Calu3 (cell line): ENCODE data around the gene LMAN1L. TPM values are rescaled to one million over a fixed set of nuclear protein-coding genes. Genes with fewer than 3 reads are reported as not detected.

Experiments
- BruUV-seq: library from RNA; stranded (reverse); fragments of 400-500 nt; replicated peaks from 2 replicates; lab custom pipeline; 2021; lab: Mats Ljungman, UMichigan
- CTCF ChIA-PET: fragments of 300-600 bp; sonication (Branson Sonifier 250); formaldehyde crosslinking; loops from one replicate; lab custom pipeline; 2022; ENCODE audit warnings: antibody characterized with exemption; lab: Charles Lee
- DNase-seq: peaks from one replicate; pipeline ENCODE4 v3.0.0; 2022
- H3K27ac Mint-ChIP-seq: one replicate; pipeline ENCODE4 v1.8.0; 2022; ENCODE audit warnings: mixed read lengths; ENCODE audit not compliant: unreplicated experiment
- H3K27me3 Mint-ChIP-seq: one replicate; pipeline ENCODE4 v1.8.0; 2022; ENCODE audit warnings: mixed read lengths; ENCODE audit not compliant: unreplicated experiment
- H3K36me3 Mint-ChIP-seq: one replicate; pipeline ENCODE4 v1.8.0; 2022; ENCODE audit warnings: mild to moderate bottlenecking, moderate library complexity, mixed read lengths; ENCODE audit not compliant: insufficient read depth, unreplicated experiment
- H3K4me1 Mint-ChIP-seq: one replicate; pipeline ENCODE4 v1.8.0; 2022; ENCODE audit warnings: mild to moderate bottlenecking, low read depth, mixed read lengths; ENCODE audit not compliant: unreplicated experiment
- H3K4me3 Mint-ChIP-seq: one replicate; pipeline ENCODE4 v1.8.0; 2022; ENCODE audit warnings: mild to moderate bottlenecking, low read depth, moderate library complexity, mixed read lengths; ENCODE audit not compliant: unreplicated experiment
- H3K9me3 Mint-ChIP-seq: one replicate; pipeline ENCODE4 v1.8.0; 2022; ENCODE audit warnings: low read depth, mixed read lengths; ENCODE audit not compliant: unreplicated experiment
- CTCF ChIP-seq: fragments of 200-600 bp; IDR thresholded peaks from one replicate; pipeline ENCODE4 v1.8.0; 2022; ENCODE audit warnings: antibody characterized with exemption; ENCODE audit not compliant: unreplicated experiment
- intact Hi-C: fragments of 100-400 bp; cut with micrococcal nuclease; formaldehyde crosslinking; loops from one replicate; pipeline ENCODE4 v1.10.0; 2022; ENCODE audit not compliant: unreplicated experiment
- total RNA-seq: library from RNA; stranded (reverse); gene quantifications from 2 replicates; pipeline ENCODE4 v1.2.3, GENCODE V29; 2022

LMAN1L gene
- total RNA-seq, 1 experiment from 2014 or later: 0.35 TPM

GRCh38 chr15:74802862-74803447, 9.7 kb upstream of the LMAN1L start:
- Mint-ChIP-seq H3K9me3 (no peaks in the 10 kb centered on the region), H3K27me3 (peaks cover 13% of the 10 kb centered on the region), H3K4me3 (no peak overlapping the region), H3K4me1 (no peaks in the 10 kb centered on the region), H3K27ac (no peak overlapping the region), H3K36me3 (peaks cover 31% of the 10 kb centered on the region)
- BruUV-seq: TSS peak; percentile 55
- intact Hi-C loops: no loop called here
- TF ChIP-seq CTCF: no peak
- no peak for DNase-seq
- CTCF ChIA-PET: no interaction called here

- intact Hi-C loops: no loop called here
- TF ChIP-seq CTCF: no peak
- H3K27ac Mint-ChIP-seq: no peak overlapping the region
- peaks cover 31% of the 10 kb centered on the region for H3K36me3 Mint-ChIP-seq
- H3K27me3 Mint-ChIP-seq: peaks cover 29% of the 10 kb centered on the region
- no TSS peak for BruUV-seq
- no peaks in the 10 kb centered on the region for H3K4me1 Mint-ChIP-seq
- H3K4me3 Mint-ChIP-seq: no peak overlapping the region
- no peak for DNase-seq
- CTCF ChIA-PET: no interaction called here
- H3K9me3 Mint-ChIP-seq: no peaks in the 10 kb centered on the region
These were observed 7.7 kb upstream of the LMAN1L start for GRCh38 chr15:74804935-74805334.

GRCh38 chr15:74807282-74807681, 5.4 kb upstream of the LMAN1L start:
- Mint-ChIP-seq H3K27ac (no peak overlapping the region), H3K4me3 (no peak overlapping the region), H3K27me3 (peaks cover 29% of the 10 kb centered on the region), H3K4me1 (no peaks in the 10 kb centered on the region), H3K9me3 (no peaks in the 10 kb centered on the region), H3K36me3 (peaks cover 22% of the 10 kb centered on the region)
- no TSS peak for BruUV-seq
- intact Hi-C loops: no loop called here
- CTCF ChIA-PET: interaction anchor here (0.6 to 1.1 kb wide), 2 partner anchors 36 to 58 kb away, joined by 5 read pairs; no protein-coding TSS in a partner anchor
- DNase-seq: no peak
- no peak for TF ChIP-seq CTCF

GRCh38 chr15:74808078-74808839, 4.4 kb upstream of the LMAN1L start:
- Mint-ChIP-seq H3K4me1 (no peaks in the 10 kb centered on the region), H3K36me3 (peaks cover 12% of the 10 kb centered on the region), H3K27me3 (peaks cover 29% of the 10 kb centered on the region), H3K9me3 (no peaks in the 10 kb centered on the region), H3K4me3 (no peak overlapping the region), H3K27ac (no peak overlapping the region)
- intact Hi-C loops: no loop called here
- DNase-seq: no peak
- CTCF ChIA-PET: interaction anchor here (0.6 to 1.1 kb wide), 3 partner anchors 37 to 168 kb away, joined by 3 to 5 read pairs (median 3); no protein-coding TSS in a partner anchor
- BruUV-seq: no TSS peak
- TF ChIP-seq CTCF: no peak
